ENCODE data around the gene KCNQ1.

- TF ChIP-seq TAF15 (IDR thresholded peaks at IDR 0.05; ENCODE audit: low read depth, low read length) = no peak
- no peak for TF ChIP-seq EP300 (IDR thresholded peaks at IDR 0.05; ENCODE audit: low read length)
- TF ChIP-seq PRPF4 (IDR thresholded peaks at IDR 0.05; ENCODE audit: insufficient read depth, low read depth, low read length, poor library complexity, severe bottlenecking) = no peak
- no peak for TF ChIP-seq PRDM10 (IDR thresholded peaks at IDR 0.05; ENCODE audit: partially characterized antibody)
- TF ChIP-seq POLR2A (conservative IDR thresholded peaks at IDR 0.05) = no peak
Observed at GRCh38 chr11:2892967-2893528, 448.2 kb downstream of the KCNQ1 start.
